ENCODE measurements around the gene FAM107B.

FAM107B gene

GRCh38 chr10:14775656-14776055 lies 959 bp upstream of the FAM107B start:
- no peak for DNase-seq

DNA sequence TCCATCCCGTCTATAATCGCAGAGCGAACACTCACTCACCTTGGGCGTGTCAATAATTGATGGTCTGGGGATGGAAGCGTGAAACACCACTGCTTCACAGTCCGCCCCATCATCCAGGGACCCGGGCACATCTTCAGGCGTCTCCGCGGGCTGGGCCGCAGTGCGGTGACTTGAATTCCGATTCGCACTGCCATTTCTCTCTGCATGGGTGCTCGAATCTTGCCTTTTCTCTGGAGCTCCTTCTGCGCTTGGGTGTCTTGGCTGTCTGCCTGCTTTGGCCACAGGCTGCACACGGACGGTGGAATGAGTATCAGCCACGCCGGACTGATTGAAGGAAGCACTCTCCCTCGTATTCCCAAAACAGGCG lies 500 bp downstream of the FAM107B start:
- DNase-seq, result no peak

- DNase-seq, result no peak
These were observed 1.0 kb downstream of the FAM107B start for GRCh38 chr10:14773551-14774213.

DNA sequence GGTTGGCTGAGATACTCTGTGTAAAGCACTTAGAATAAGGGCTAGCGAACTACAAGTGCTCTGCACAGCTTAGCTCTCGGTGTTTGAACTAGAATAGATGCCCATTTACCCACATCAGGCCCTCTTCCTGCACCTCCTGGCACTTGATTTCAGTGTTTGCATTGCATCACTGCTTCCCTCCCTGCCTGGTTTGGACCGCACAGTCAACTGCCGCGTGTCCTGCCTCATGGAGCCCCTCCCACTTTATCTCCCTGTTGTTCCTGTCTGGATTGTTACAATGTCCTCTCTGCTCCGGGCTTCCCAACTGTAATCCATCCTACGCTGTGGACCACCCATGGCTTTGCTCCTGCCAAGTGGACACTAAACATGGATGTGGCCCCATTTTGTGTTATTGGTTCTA lies 2.3 kb downstream of the FAM107B start:
- no peak for DNase-seq

GRCh38 chr10:14770927-14771326 lies 3.8 kb downstream of the FAM107B start:
- DNase-seq, result no peak

DNA sequence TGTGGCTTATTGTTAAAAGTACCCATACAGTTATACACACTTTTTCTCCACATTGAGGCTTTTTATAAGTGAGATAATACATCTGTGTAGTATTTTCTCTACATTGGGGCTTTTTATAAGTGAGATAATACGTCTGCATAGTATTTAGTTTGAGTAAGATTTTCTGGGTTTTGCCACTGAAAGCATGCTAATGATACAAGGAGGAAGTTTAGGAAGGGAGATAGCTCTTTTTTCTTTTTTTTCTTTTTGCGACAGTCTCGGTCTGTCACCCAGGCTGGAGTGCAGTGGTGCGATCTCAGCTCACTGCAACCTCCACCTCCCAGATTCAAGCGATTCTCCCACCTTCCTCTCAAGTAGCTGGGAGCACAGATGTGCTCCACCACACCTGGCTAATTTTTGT lies 13.3 kb downstream of the FAM107B start:
- DNase-seq, result no peak

DNA sequence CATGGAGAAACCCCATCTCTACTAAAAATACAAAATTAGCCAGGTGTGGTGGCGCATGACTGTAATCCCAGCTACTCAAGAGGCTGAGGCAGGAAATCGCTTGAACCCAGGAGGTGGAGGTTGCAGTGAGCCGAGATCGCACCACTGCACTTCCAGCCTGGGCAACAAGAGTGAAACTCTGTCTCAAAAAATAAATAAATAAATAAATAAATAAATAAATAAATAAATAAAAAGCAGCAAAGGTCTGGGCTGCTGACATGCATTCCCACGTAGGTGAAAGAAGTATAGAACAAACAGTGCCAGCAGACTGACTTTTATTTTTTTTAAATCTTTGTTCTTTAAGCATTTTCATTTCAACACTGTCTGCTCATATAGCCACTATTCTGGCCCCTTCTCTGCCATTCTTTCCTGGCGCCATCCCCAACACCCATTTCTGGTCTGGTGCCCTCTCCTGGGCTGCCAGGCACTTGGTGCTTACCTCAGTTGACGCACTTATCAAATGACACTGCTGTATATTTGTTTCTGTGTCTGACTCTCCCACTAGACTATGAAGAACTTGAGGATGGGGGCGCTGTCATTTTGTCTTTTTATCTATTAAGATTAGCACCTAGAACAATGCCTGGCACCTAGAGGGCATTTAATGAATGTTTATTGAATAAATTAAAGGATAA lies 15.6 kb downstream of the FAM107B start:
- DNase-seq, result no peak

- DNase-seq, result no peak
These were observed 16.2 kb downstream of the FAM107B start for GRCh38 chr10:14758451-14758850.

- DNase-seq, result no peak
These were observed 16.7 kb downstream of the FAM107B start for GRCh38 chr10:14757986-14758385.

DNA sequence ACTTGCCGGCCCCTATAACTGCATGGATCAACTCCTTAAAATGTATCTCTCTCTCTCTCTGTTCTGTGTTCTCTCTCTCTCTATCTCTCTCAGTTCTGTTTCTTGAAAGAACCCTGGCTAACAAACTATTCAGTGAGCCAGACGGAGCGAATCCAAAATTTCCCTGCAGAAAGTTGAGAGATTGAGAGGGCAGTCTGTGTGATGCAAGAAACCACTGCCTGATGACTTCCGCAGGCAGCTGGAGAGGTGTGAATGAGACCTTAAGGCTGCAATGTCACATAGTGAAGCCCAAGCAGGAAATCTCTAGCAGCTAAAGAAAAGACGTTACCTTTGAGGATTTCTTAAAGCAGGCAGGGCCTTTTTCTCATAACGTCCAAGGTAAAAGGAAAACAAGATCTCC lies 17.3 kb downstream of the FAM107B start:
- DNase-seq, result no peak

DNA sequence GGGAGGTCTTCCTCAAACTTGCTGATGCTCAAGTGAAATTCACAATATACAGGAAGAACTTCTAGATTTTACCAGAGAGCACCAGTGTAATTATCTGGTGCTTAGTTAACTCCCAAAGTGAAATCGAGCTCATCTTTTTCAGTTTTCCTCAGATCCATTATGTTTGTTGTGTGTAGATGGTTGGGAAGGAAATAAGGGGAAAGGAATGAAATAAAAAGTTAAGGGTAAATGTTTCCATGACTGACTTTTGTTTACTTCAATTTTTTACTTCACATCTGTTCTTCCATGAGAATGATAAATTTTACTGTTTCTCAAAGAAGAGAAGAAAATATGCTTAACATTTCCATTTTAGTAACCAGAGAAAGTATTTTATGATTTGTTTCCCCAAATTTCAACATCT lies 21.3 kb downstream of the FAM107B start:
- no peak for DNase-seq

- DNase-seq, result no peak
These were observed 22.8 kb downstream of the FAM107B start for GRCh38 chr10:14751921-14752320.

- no peak for DNase-seq
These were observed 23.4 kb downstream of the FAM107B start for GRCh38 chr10:14751014-14751896.

GRCh38 chr10:14749070-14749809 lies 25.5 kb downstream of the FAM107B start:
- no peak for DNase-seq

DNA sequence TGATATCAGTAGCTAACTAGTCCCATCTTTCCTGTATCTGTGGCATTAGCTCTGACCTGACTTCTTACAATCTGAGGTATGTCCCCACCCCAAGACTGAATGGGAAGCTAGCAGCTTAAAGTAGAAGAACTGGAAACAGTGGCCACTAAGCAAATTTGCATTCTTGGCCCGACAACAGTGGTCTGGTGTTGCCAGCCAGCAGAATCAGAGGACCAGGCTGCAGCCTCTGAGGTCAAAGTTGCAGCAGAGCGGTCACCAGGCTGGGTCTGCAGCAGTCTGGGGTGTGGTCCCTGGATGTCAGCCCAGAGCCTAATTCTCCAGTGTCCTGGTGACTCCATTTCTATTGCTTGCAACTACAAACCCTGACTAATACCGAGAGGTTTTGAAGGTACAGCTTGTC lies 26.3 kb downstream of the FAM107B start:
- DNase-seq, result no peak

- peak in 1 of 2 experiments; percentile 4 for DNase-seq
These were observed 31.9 kb downstream of the FAM107B start for GRCh38 chr10:14742815-14743214.

DNA sequence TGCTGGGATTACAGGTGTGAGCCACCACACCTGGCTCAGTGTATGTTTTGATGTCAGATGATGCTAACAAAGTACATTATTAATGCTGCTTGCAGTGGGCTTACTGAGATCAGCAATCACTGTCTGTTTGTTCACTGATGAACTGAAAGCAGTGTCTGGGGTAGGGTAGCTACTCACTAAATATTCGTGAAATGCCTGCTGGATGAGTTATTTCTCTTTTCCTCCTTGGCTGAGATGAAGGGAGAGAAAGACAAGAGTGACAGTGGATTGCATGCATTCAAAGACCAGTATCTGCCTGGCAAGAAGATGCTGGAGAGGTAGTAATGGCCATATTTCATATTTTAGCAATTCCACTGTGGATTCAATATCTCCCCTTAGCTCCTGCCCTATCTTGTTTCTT lies 32.3 kb downstream of the FAM107B start:
- DNase-seq, result no peak

GRCh38 chr10:14740684-14741247 lies 33.9 kb downstream of the FAM107B start:
- no peak for DNase-seq

GRCh38 chr10:14737808-14738545 lies 36.7 kb downstream of the FAM107B start:
- no peak for DNase-seq

DNA sequence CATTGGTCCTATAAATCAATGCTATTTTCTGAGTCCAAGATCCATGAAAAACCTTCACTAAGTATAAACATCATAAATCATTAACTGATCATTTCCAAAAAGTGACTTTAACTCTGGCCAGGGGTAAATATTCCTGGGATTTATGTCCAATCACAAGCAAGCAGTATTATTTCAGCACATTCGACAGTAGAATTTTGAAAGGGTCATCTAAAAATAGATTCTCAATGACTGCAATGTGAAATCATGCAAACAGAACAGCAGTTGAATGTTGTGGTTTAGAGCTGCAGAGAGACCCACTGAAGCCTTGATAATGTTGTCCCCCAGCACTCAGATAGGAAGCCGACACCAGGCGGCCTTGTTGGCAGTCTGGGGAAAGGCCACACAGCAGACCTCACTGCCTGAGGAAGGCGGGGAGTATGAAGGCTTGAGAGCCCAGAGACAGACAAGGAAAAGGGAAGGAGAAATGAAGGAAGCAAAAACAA lies 38.1 kb downstream of the FAM107B start:
- no peak for DNase-seq

DNA sequence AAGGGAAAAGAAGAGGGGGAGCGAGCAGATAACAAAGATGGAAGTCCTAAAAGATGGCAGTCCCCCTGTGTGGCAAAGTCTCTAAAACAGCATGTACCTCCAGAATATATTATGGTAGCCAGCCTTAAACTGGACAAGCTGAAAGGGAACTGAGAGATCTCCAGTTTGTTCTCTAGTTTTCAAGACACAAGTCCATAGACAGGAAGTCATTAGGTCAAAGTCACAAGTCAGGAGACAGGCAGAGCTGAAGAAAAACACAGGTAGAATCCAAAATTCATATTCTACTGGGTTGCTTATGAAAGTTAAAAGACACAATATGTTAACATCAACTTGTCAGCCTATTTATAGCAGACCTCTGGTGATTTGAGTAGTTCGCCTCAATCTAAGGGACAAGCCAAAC lies 38.7 kb downstream of the FAM107B start:
- DNase-seq, result no peak

Data from AML-193 (cell line).